Panc1 (cell line): ENCODE results near the gene GLCCI1. TPM values are rescaled to one million over a fixed set of nuclear protein-coding genes. Genes with fewer than 3 reads are reported as not detected.

Source experiments
- ATAC-seq: fragments of 200-7000 bp; cut with Tn5 transposase; 2 replicates; pipeline ENCODE4 v1.9.1; 2020; ENCODE audit warnings: mild to moderate bottlenecking, moderate library complexity
- BruUV-seq: library from RNA; stranded (reverse); fragments of 400-500 nt; replicated peaks from 2 replicates; lab custom pipeline; 2021; lab: Mats Ljungman, UMichigan
- CTCF ChIA-PET: fragments of 300-600 bp; sonication (Branson Sonifier 250); formaldehyde crosslinking; loops from one replicate; lab custom pipeline; 2022; ENCODE audit warnings: antibody characterized with exemption; lab: Charles Lee
- POLR2A ChIA-PET: fragments of 300-600 bp; sonication (Branson Sonifier 250); formaldehyde crosslinking; loops from one replicate; lab custom pipeline; 2022; ENCODE audit warnings: antibody characterized with exemption; lab: Charles Lee
- DNase-seq: peaks from one replicate; pipeline ENCODE4 v3.0.0-alpha.2; 2010; ENCODE audit warnings: low read depth, low spot score
- H3K27ac ChIP-seq: 2 replicates; pipeline ENCODE4 v1.5.1; 2011; ENCODE audit warnings: mild to moderate bottlenecking, low read length, inconsistent platforms
- H3K27me3 ChIP-seq: fragments of 200-500 bp; sonication (Bioruptor generic); 2 replicates; pipeline ENCODE4 v1.6.0; 2014; ENCODE audit warnings: low read length, inconsistent platforms; ENCODE audit not compliant: control insufficient read depth, insufficient read depth
- H3K36me3 ChIP-seq: fragments of 200-500 bp; sonication (Bioruptor generic); 2 replicates; pipeline ENCODE4 v1.5.1; 2014; ENCODE audit warnings: inconsistent platforms, mild to moderate bottlenecking, low read length, moderate library complexity; ENCODE audit not compliant: control insufficient read depth, insufficient read depth
- H3K4me1 ChIP-seq: 2 replicates; pipeline ENCODE4 v1.5.1; 2011; ENCODE audit warnings: inconsistent platforms, mild to moderate bottlenecking, low read length, moderate library complexity; ENCODE audit not compliant: control insufficient read depth, insufficient read depth
- H3K4me3 ChIP-seq, 2 experiments: 2 replicates each; pipeline ENCODE4 v1.5.1; 2011 to 2012; ENCODE audit warnings: low read depth in 2 of 2, low read length in 2 of 2, mild to moderate bottlenecking in 2 of 2, inconsistent platforms in 1 of 2, moderate library complexity in 1 of 2
- H3K9me3 ChIP-seq: fragments of 200-500 bp; sonication (Bioruptor generic); 2 replicates; pipeline ENCODE4 v1.5.1; 2014; ENCODE audit warnings: low read depth, mild to moderate bottlenecking, inconsistent platforms, low read length, moderate library complexity; ENCODE audit not compliant: control insufficient read depth, insufficient read depth
- CTCF ChIP-seq: fragments of 450-650 bp; IDR thresholded peaks from 2 replicates; pipeline ENCODE4 v1.5.1; 2017; ENCODE audit warnings: mild to moderate bottlenecking
- POLR2AphosphoS5 ChIP-seq: IDR thresholded peaks from 2 replicates; pipeline ENCODE4 v1.6.1; 2012; ENCODE audit warnings: mild to moderate bottlenecking, low read depth, low read length, moderate library complexity
- REST ChIP-seq, 2 experiments: IDR thresholded peaks; 2 replicates each; pipeline ENCODE4 v1.6.1; 2011 to 2012; ENCODE audit warnings: low read depth in 2 of 2, control low read depth in 1 of 2, low read length in 1 of 2, mild to moderate bottlenecking in 1 of 2, moderate library complexity in 1 of 2; ENCODE audit not compliant: insufficient read depth in 1 of 2
- SIN3A ChIP-seq: IDR thresholded peaks from 2 replicates; pipeline ENCODE4 v1.6.1; 2012; ENCODE audit warnings: low read depth, mild to moderate bottlenecking, low read length, moderate library complexity, borderline replicate concordance; ENCODE audit not compliant: insufficient read depth
- TCF7L2 ChIP-seq: IDR thresholded peaks from 2 replicates; pipeline ENCODE4 v1.6.1; 2011; ENCODE audit warnings: mild to moderate bottlenecking, low read depth, low read length, inconsistent platforms
- in situ Hi-C: cut with HindIII; loops from 2 replicates; pipeline ENCODE4 v1.10.0; 2016; ENCODE audit warnings: low sequenced_read_pairs, low pct_unique_long_range_greater_than_20kb
- intact Hi-C: fragments of 100-400 bp; cut with micrococcal nuclease; formaldehyde crosslinking; loops from one replicate; pipeline ENCODE4 v1.10.0; 2022; ENCODE audit not compliant: unreplicated experiment
- total RNA-seq: library from RNA; stranded (reverse); gene quantifications from one replicate; pipeline ENCODE4 v1.2.1, GENCODE V29; 2021; ENCODE audit not compliant: unreplicated experiment

GLCCI1 gene
- total RNA-seq, 1 experiment from 2014 or later, result 36.4 TPM

- TF ChIP-seq SIN3A (no peak), CTCF (no peak), REST (IDR thresholded peaks at IDR 0.05; ENCODE audit: insufficient read depth in 1 of 2, low read depth in 2 of 2, low read length in 1 of 2) (no peak), POLR2AphosphoS5 (no peak), TCF7L2 (no peak)
- ATAC-seq, result no peak
- no TSS peak for BruUV-seq
- H3K4me1 ChIP-seq, result no peaks in the 10 kb centered on the region
- no peaks in the 10 kb centered on the region for H3K9me3 ChIP-seq
- H3K27ac ChIP-seq, result no peak overlapping the region
- POLR2A ChIA-PET, result no interaction called here
- intact Hi-C loops, result no loop called here
- no peaks in the 10 kb centered on the region; the same call in 1 of the 2 replicates for H3K27me3 ChIP-seq
- H3K36me3 ChIP-seq, result no peaks in the 10 kb centered on the region
- CTCF ChIA-PET, result no interaction called here
- no peak for DNase-seq
- in situ Hi-C loops, result no loop called here
- no peak overlapping the region for H3K4me3 ChIP-seq
Observed at GRCh38 chr7:8103282-8103681, 134.7 kb downstream of the GLCCI1 start.

- DNase-seq (no peak), ATAC-seq (no peak)
- ChIA-PET POLR2A (no interaction called here), CTCF (no interaction called here)
- no TSS peak for BruUV-seq
- intact Hi-C loops (no loop called here), in situ Hi-C loops (no loop called here)
- Histone ChIP-seq H3K9me3 (no peaks in the 10 kb centered on the region), H3K36me3 (no peaks in the 10 kb centered on the region), H3K27ac (no peak overlapping the region), H3K27me3 (no peaks in the 10 kb centered on the region; the same call in 1 of the 2 replicates), H3K4me3 (no peak overlapping the region), H3K4me1 (no peaks in the 10 kb centered on the region)
- TF ChIP-seq SIN3A (no peak), CTCF (no peak), POLR2AphosphoS5 (no peak), TCF7L2 (no peak), REST (IDR thresholded peaks at IDR 0.05; ENCODE audit: insufficient read depth in 1 of 2, low read depth in 2 of 2, low read length in 1 of 2) (no peak)
Observed at GRCh38 chr7:8105449-8106095, 137.0 kb downstream of the GLCCI1 start.
